ENCODE data around the gene PARM1. TPM values are rescaled to one million over a fixed set of nuclear protein-coding genes. Genes with fewer than 3 reads are reported as not detected.

Gene PARM1
- total and polyA plus RNA-seq, 12 donors: 19.7 to 119 (median 71.6) TPM

DNA sequence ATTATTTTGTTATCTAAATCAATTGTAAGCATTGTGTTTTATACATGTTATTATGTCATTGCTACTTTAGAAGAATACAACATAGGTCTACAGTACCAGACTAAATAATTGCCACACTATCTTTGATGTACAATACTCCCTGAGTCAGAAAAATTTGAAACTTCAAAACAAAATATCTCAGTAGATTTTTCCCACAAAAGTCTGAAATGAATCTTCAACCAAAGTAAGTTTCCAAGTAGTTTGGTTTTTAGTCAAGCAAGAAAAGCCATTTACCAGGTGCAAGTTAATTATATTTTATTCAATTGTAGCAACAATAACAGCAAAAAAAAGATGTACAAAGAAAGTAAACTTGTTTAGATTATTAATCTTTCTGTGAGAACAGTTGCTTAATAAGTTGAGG is 11.4 kb upstream of the PARM1 start:
- Histone ChIP-seq H3K9me3 (no peaks in the 10 kb centered on the region), H3K4me3 (no peak overlapping the region), H3K27me3 (no peaks in the 10 kb centered on the region), H3K36me3 (no peaks in the 10 kb centered on the region), H3K4me1 (no peaks in the 10 kb centered on the region), H3K27ac (no peak overlapping the region)
- ATAC-seq (no peak), DNase-seq (no peak)
- TF ChIP-seq, protein P1, sequence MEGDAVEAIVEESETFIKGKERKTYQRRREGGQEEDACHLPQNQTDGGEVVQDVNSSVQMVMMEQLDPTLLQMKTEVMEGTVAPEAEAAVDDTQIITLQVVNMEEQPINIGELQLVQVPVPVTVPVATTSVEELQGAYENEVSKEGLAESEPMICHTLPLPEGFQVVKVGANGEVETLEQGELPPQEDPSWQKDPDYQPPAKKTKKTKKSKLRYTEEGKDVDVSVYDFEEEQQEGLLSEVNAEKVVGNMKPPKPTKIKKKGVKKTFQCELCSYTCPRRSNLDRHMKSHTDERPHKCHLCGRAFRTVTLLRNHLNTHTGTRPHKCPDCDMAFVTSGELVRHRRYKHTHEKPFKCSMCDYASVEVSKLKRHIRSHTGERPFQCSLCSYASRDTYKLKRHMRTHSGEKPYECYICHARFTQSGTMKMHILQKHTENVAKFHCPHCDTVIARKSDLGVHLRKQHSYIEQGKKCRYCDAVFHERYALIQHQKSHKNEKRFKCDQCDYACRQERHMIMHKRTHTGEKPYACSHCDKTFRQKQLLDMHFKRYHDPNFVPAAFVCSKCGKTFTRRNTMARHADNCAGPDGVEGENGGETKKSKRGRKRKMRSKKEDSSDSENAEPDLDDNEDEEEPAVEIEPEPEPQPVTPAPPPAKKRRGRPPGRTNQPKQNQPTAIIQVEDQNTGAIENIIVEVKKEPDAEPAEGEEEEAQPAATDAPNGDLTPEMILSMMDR (IDR thresholded peaks at IDR 0.05): no peak
- intact Hi-C loops (cut with DNase I): no loop called here

DNA sequence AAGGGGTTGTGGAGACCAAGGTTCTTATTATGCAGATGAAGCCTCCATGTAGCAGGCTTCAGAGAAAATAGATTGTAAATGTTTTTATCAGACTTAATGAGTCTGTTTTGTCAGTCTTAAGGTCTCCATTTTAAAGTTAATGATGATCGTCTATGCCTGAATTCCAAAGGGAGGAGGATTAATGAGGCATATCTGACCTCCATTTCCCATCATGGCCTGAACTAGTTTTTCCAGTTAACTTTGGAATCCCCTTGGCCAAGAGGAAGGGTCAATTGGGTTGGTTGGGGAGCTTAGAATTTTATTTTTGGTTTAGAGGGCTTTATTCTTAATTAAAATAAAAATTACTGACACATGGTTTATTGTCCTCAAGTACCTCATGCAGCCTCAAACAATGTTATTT is 6.9 kb upstream of the PARM1 start:
- 85 to 91% methylated on average over 1 of the region's 1 CpG for WGBS, 2 donors
- ATAC-seq (no peak), DNase-seq (no peak)
- no peak overlapping the region for H3K4me3 ChIP-seq
- H3K4me1 ChIP-seq: no peaks in the 10 kb centered on the region
- no peak overlapping the region for H3K27ac ChIP-seq
- TF ChIP-seq, protein P1 (IDR thresholded peaks at IDR 0.05): no peak
- H3K27me3 ChIP-seq: no peaks in the 10 kb centered on the region
- intact Hi-C loops (cut with DNase I): no loop called here
- no peaks in the 10 kb centered on the region for H3K36me3 ChIP-seq
- H3K9me3 ChIP-seq: no peaks in the 10 kb centered on the region

GRCh38 chr4:74930162-74930561 is 2.8 kb upstream of the PARM1 start:
- ATAC-seq: no peak
- intact Hi-C loops (cut with DNase I): loop anchor here in 9 of 10 donors (5.0 to 10.0 kb wide), 12 partner anchors 42 to 585 kb away; partner anchors contain the start of genes RCHY1 (in 1 of the 9) and THAP6 (in 1 of the 9)

GRCh38 chr4:74931376-74931775 is 1.5 kb upstream of the PARM1 start:
- Histone ChIP-seq H3K36me3 (no peaks in the 10 kb centered on the region), H3K9me3 (no peaks in the 10 kb centered on the region), H3K4me1 (peaks cover 0 to 24% (median 10%) of the 10 kb centered on the region in 9 donors), H3K27ac (no peak overlapping the region), H3K27me3 (peaks cover 0 to 50% (median 0%) of the 10 kb centered on the region in 7 donors), H3K4me3 (no peak overlapping the region)
- TF ChIP-seq, protein P1 (IDR thresholded peaks at IDR 0.05): no peak
- DNase-seq (no peak), ATAC-seq (no peak)
- WGBS, 2 donors: 40 to 42% methylated on average over 2 of the region's 2 CpGs
- intact Hi-C loops (cut with DNase I): loop anchor here in 9 of 10 donors (5.0 to 10.0 kb wide), 12 partner anchors 41 to 583 kb away; partner anchors contain the start of genes RCHY1 (in 1 of the 9) and THAP6 (in 1 of the 9)

More at GRCh38 chr4:74930162-74930561, 2.8 kb upstream of the PARM1 start:
- Histone ChIP-seq H3K36me3 (no peaks in the 10 kb centered on the region), H3K27me3 (peaks cover 0 to 40% (median 0%) of the 10 kb centered on the region in 7 donors), H3K27ac (no peak overlapping the region), H3K4me1 (peaks cover 0 to 23% (median 10%) of the 10 kb centered on the region in 9 donors), H3K9me3 (no peaks in the 10 kb centered on the region), H3K4me3 (no peak overlapping the region)
- TF ChIP-seq, protein P1 (IDR thresholded peaks at IDR 0.05): no peak
- DNase-seq: no peak
- WGBS, 2 donors: 89 to 97% methylated on average over 4 of the region's 4 CpGs
